ENCODE data around the gene CERS6.

DNA sequence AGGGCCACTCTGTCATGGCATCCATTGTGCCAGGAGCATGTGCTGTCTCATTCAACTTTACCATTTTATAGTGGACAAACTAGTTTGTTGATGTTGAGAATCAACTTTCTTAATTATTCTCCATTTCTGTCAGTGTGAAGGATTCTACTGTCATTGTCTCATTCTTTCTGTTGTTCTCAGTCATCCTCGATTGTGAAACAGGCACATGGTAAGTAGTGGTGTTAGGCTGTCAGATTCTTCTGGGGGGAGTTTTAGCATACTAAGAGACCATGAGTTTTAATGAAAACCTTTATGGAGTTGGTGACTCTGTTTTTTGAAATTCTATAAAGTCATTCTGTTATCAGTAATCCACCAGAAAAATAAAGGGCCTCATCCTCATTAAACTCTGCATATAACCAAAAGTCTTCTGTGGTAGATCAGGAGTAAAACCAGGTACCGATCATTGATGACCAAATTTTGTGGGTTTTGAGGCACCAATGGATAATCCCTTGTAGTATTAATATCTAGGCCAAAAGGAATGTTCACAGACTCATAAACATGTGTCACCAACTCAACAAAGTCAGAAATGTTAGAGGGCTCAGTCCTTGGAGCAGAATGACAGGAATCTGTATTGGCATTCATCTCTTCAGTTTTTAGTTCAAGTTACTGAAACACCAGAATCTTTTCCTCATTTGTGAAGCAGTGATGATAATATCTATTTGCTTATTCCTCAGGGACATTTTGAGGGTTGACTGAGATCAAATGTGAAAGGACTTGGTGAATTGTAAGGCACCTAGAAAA, 73.2 kb downstream of the CERS6 start:
- no peak for TF ChIP-seq POLR2AphosphoS5 (IDR thresholded peaks at IDR 0.05)
- TF ChIP-seq, protein P1, sequence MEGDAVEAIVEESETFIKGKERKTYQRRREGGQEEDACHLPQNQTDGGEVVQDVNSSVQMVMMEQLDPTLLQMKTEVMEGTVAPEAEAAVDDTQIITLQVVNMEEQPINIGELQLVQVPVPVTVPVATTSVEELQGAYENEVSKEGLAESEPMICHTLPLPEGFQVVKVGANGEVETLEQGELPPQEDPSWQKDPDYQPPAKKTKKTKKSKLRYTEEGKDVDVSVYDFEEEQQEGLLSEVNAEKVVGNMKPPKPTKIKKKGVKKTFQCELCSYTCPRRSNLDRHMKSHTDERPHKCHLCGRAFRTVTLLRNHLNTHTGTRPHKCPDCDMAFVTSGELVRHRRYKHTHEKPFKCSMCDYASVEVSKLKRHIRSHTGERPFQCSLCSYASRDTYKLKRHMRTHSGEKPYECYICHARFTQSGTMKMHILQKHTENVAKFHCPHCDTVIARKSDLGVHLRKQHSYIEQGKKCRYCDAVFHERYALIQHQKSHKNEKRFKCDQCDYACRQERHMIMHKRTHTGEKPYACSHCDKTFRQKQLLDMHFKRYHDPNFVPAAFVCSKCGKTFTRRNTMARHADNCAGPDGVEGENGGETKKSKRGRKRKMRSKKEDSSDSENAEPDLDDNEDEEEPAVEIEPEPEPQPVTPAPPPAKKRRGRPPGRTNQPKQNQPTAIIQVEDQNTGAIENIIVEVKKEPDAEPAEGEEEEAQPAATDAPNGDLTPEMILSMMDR (IDR thresholded peaks at IDR 0.05), result no peak
- no peak for TF ChIP-seq POLR2A (IDR thresholded peaks at IDR 0.05)

All from breast epithelium (tissue), 3 donors.